ENCODE measurements around the gene TGM5.

Gene TGM5

GRCh38 chr15:43279496-43279895 lies 12.8 kb upstream of the TGM5 start:
- H3K27ac ChIP-seq, result no peak overlapping the region
- TF ChIP-seq ZFX (IDR thresholded peaks at IDR 0.05) (no peak), CTCF (conservative IDR thresholded peaks at IDR 0.05) (no peak)

- TF ChIP-seq ZFX (IDR thresholded peaks at IDR 0.05) (no peak), CTCF (conservative IDR thresholded peaks at IDR 0.05) (no peak)
- H3K27ac ChIP-seq, result no peak overlapping the region
These were observed 12.1 kb upstream of the TGM5 start for GRCh38 chr15:43278869-43279268.

GRCh38 chr15:43277901-43278300 lies 11.2 kb upstream of the TGM5 start:
- TF ChIP-seq CTCF (conservative IDR thresholded peaks at IDR 0.05), result no peak
- no peak overlapping the region for H3K27ac ChIP-seq

GRCh38 chr15:43277231-43277823 lies 10.6 kb upstream of the TGM5 start:
- H3K27ac ChIP-seq, result no peak overlapping the region
- TF ChIP-seq CTCF (conservative IDR thresholded peaks at IDR 0.05), result no peak
- TF ChIP-seq ZFX (IDR thresholded peaks at IDR 0.05), result no peak

GRCh38 chr15:43276563-43277200 lies 10.0 kb upstream of the TGM5 start:
- TF ChIP-seq CTCF (conservative IDR thresholded peaks at IDR 0.05) (no peak), ZFX (IDR thresholded peaks at IDR 0.05) (no peak)
- no peak overlapping the region for H3K27ac ChIP-seq

GRCh38 chr15:43275740-43276562 lies 9.2 kb upstream of the TGM5 start:
- no peak overlapping the region for H3K27ac ChIP-seq
- TF ChIP-seq CTCF (conservative IDR thresholded peaks at IDR 0.05) (no peak), ZFX (IDR thresholded peaks at IDR 0.05) (no peak)

GRCh38 chr15:43274136-43274535 lies 7.4 kb upstream of the TGM5 start:
- H3K27ac ChIP-seq, result no peak overlapping the region
- TF ChIP-seq ZFX (IDR thresholded peaks at IDR 0.05) (no peak), CTCF (conservative IDR thresholded peaks at IDR 0.05) (no peak)
